ENCODE data around the gene RPL7L1.
"Not testable (repeated sequence)": the region's sequence is repeated elsewhere in the genome, so short reads cannot be mapped to it uniquely, and the experiment has no call there.

Gene RPL7L1

DNA sequence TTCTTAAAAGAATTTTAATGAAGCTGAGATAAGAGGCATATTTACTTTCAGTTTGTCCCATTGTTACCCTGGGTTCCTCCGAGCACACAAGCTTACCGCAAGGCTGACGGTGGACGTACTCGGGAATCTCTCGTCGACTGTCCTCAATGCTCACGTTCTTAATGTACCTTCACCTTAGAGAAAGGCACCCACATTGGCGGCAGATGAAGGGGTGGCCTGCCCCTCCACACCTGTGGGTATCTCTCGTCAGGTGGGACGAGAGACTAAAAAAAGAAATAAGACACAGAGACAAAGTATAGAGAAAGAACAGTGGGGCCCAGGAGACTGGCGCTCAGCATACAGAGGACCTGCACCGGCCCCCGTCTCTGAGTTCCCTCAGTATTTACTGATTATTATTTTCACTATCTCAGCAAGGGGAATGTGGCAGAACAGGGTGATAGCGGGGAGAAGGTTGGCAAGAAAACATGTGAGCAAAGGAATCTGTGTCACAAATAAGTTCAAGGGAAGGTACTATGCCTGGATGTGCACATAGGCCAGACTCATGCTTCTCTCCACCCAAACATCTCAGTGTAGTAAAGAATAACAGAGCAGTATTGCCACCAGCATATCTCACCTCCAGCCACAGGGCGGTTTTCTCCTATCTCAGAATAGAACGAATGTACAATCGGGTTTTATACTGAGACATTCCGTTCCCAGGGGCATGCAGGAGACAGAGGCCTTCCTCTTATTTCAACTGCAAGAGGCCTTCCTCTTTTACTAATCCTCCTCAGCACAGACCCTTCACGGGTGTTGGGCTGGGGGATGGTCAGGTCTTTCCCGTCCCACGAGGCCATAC is 23.2 kb downstream of the RPL7L1 start:
- DNase-seq (ENCODE audit: insufficient read length, low spot score); FAIRE-seq: not testable (repeated sequence)
- 0 out of 2 replicates have a peak, but pooled peaks have one; percentile 3 for TF ChIP-seq SPI1 (IDR thresholded peaks at IDR 0.05; ENCODE audit: low read depth, low read length)

DNA sequence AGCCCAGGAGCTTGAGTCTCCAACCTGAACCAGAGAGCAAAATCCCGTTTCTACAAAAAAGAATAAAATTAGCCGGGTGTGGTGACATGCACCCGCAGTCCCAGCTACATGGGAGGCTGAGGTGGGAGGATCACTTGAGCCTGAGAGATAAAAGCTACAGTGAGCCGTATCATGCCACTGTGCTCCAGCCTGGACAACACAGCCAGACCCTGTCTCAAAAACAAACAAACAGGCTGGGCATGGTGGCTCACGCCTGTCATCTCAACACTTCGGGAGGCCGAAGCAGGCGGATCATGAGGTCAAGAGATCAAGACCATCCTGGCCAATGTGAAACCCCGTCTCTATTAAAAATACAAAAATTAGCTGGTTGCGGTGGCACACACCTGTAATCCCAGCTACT is 25.1 kb downstream of the RPL7L1 start:
- no peak for DNase-seq (ENCODE audit: insufficient read length, low spot score)
- FAIRE-seq = no peak
- no peak for TF ChIP-seq PAX5 (IDR thresholded peaks at IDR 0.05; ENCODE audit: insufficient read depth, low read length, severe bottlenecking)

DNA sequence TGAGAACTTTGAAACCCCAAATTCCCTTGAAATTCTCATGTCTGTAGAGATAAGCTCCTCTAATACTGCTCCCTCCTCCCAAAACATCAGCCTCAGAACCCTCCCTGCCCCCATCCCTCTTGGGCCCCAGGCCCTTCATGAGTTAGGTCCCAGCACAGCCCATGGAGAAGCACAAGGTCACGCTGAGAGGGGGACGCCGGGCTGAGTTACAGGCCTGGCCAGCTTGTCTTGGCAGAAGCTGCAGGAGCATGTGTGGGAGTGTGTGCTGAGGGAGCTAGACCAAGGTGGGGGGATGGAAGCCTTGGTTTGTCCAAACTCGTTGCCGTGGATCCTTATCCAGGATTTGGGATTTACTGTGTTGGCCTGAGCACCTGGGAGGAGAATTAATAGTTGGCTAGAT is 27.9 kb downstream of the RPL7L1 start:
- no peak for DNase-seq (ENCODE audit: insufficient read length, low spot score)
- TF ChIP-seq POLR2A (IDR thresholded peaks at IDR 0.05; ENCODE audit: low read depth, low read length) = no peak
- TF ChIP-seq PAX5 (IDR thresholded peaks at IDR 0.05; ENCODE audit: insufficient read depth, low read length, severe bottlenecking) = no peak
- TF ChIP-seq SPI1 (IDR thresholded peaks at IDR 0.05; ENCODE audit: low read depth, low read length) = no peak
- TF ChIP-seq TAF1 (IDR thresholded peaks at IDR 0.05; ENCODE audit: low read depth, low read length) = no peak
- no peak for TF ChIP-seq POU2F2 (IDR thresholded peaks at IDR 0.05; ENCODE audit: low read depth, low read length)
- TF ChIP-seq POLR2AphosphoS5 (IDR thresholded peaks at IDR 0.05; ENCODE audit: low read depth, low read length) = no peak
- no peak for FAIRE-seq

GRCh38 chr6:42909835-42910234 is 30.4 kb downstream of the RPL7L1 start:
- DNase-seq (ENCODE audit: insufficient read length, low spot score) (no peak), FAIRE-seq (no peak)

GRCh38 chr6:42911171-42912021 is 32.0 kb downstream of the RPL7L1 start:
- FAIRE-seq = no peak
- DNase-seq (ENCODE audit: insufficient read length, low spot score) = no peak
- TF ChIP-seq PAX5 (IDR thresholded peaks at IDR 0.05; ENCODE audit: insufficient read depth, low read length, severe bottlenecking) (no peak), TAF1 (IDR thresholded peaks at IDR 0.05; ENCODE audit: low read depth, low read length) (no peak), SPI1 (IDR thresholded peaks at IDR 0.05; ENCODE audit: low read depth, low read length) (no peak), POU2F2 (IDR thresholded peaks at IDR 0.05; ENCODE audit: low read depth, low read length) (no peak), POLR2AphosphoS5 (IDR thresholded peaks at IDR 0.05; ENCODE audit: low read depth, low read length) (no peak)

More at GRCh38 chr6:42909835-42910234, 30.4 kb downstream of the RPL7L1 start:
- TF ChIP-seq PAX5 (IDR thresholded peaks at IDR 0.05; ENCODE audit: insufficient read depth, low read length, severe bottlenecking) (no peak), TAF1 (IDR thresholded peaks at IDR 0.05; ENCODE audit: low read depth, low read length) (no peak), SPI1 (IDR thresholded peaks at IDR 0.05; ENCODE audit: low read depth, low read length) (no peak), POU2F2 (IDR thresholded peaks at IDR 0.05; ENCODE audit: low read depth, low read length) (no peak), POLR2AphosphoS5 (IDR thresholded peaks at IDR 0.05; ENCODE audit: low read depth, low read length) (no peak), POLR2A (IDR thresholded peaks at IDR 0.05; ENCODE audit: low read depth, low read length) (no peak)

- TF ChIP-seq POLR2A (IDR thresholded peaks at IDR 0.05; ENCODE audit: low read depth, low read length) (no peak), SPI1 (IDR thresholded peaks at IDR 0.05; ENCODE audit: low read depth, low read length) (no peak)
- DNase-seq (ENCODE audit: insufficient read length, low spot score) = no peak
Observed at GRCh38 chr6:42914546-42914945, 35.1 kb downstream of the RPL7L1 start.

DNA sequence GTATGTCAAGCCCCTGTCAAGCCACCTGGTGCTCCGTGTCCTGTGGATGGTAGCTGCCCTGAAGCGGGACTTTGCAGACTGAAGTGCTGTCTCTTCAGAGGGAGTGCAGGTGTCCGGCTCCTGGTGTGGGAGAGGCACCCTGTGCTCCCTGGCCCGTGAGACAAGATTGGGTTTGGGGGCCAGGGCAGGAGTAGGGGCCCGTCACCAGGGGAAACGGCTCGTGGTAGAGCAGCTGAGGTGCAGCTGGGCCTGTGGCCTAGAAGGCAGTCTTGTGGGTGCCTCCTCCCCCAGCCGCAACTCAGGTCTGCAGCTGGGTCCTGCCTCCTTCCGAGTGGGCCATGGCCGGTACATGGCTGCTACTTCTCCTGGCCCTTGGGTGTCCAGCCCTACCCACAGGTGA is 36.3 kb downstream of the RPL7L1 start, which contains the start of gene PTCRA:
PTCRA (plus strand) TSS at position 322 of the 400 bp plus-strand sequence; CDS start at position 339, 17 bp downstream.
- peak; percentile 59 for DNase-seq (ENCODE audit: insufficient read length, low spot score)
- peak; percentile 84 for FAIRE-seq
- TF ChIP-seq POLR2AphosphoS5 (IDR thresholded peaks at IDR 0.05; ENCODE audit: low read depth, low read length) (no peak), TAF1 (IDR thresholded peaks at IDR 0.05; ENCODE audit: low read depth, low read length) (no peak), SPI1 (IDR thresholded peaks at IDR 0.05; ENCODE audit: low read depth, low read length) (no peak), POLR2A (IDR thresholded peaks at IDR 0.05; ENCODE audit: low read depth, low read length) (no peak), PAX5 (IDR thresholded peaks at IDR 0.05; ENCODE audit: insufficient read depth, low read length, severe bottlenecking) (no peak), POU2F2 (IDR thresholded peaks at IDR 0.05; ENCODE audit: low read depth, low read length) (no peak)

More at GRCh38 chr6:42914546-42914945, 35.1 kb downstream of the RPL7L1 start:
- FAIRE-seq = no peak

GRCh38 chr6:42916288-42916687 is 36.9 kb downstream of the RPL7L1 start:
- DNase-seq (ENCODE audit: insufficient read length, low spot score) (no peak), FAIRE-seq (peak; percentile 54)
- TF ChIP-seq POLR2A (IDR thresholded peaks at IDR 0.05; ENCODE audit: low read depth, low read length) (no peak), POLR2AphosphoS5 (IDR thresholded peaks at IDR 0.05; ENCODE audit: low read depth, low read length) (no peak), TAF1 (IDR thresholded peaks at IDR 0.05; ENCODE audit: low read depth, low read length) (no peak), SPI1 (IDR thresholded peaks at IDR 0.05; ENCODE audit: low read depth, low read length) (no peak), PAX5 (IDR thresholded peaks at IDR 0.05; ENCODE audit: insufficient read depth, low read length, severe bottlenecking) (no peak), POU2F2 (IDR thresholded peaks at IDR 0.05; ENCODE audit: low read depth, low read length) (no peak)

- DNase-seq (ENCODE audit: insufficient read length, low spot score) = no peak
- FAIRE-seq = no peak
- TF ChIP-seq SPI1 (IDR thresholded peaks at IDR 0.05; ENCODE audit: low read depth, low read length) (no peak), PAX5 (IDR thresholded peaks at IDR 0.05; ENCODE audit: insufficient read depth, low read length, severe bottlenecking) (no peak), POLR2AphosphoS5 (IDR thresholded peaks at IDR 0.05; ENCODE audit: low read depth, low read length) (no peak), POU2F2 (IDR thresholded peaks at IDR 0.05; ENCODE audit: low read depth, low read length) (no peak), TAF1 (IDR thresholded peaks at IDR 0.05; ENCODE audit: low read depth, low read length) (no peak), POLR2A (IDR thresholded peaks at IDR 0.05; ENCODE audit: low read depth, low read length) (no peak)
Observed at GRCh38 chr6:42921801-42922200, 42.4 kb downstream of the RPL7L1 start.
